Trophoblast cell (in vitro differentiated cells and primary cell): ENCODE data around the gene PPP2R5D.
"Not testable (repeated sequence)": the region's sequence is repeated elsewhere in the genome, so short reads cannot be mapped to it uniquely, and the experiment has no call there.

Experiments used
- DNase-seq, 2 donors: peaks; one replicate each; pipeline ENCODE4 v3.0.0-alpha.2; 2016
- H2AFZ ChIP-seq: 2 replicates; pipeline ENCODE4 v1.6.1; 2013; ENCODE audit warnings: low read length, moderate library complexity, mild to moderate bottlenecking; ENCODE audit not compliant: insufficient read depth, poor library complexity
- H2AK5ac ChIP-seq: 2 replicates; pipeline ENCODE4 v1.6.1; 2013; ENCODE audit warnings: mild to moderate bottlenecking, low read length
- H2BK120ac ChIP-seq: 2 replicates; pipeline ENCODE4 v1.6.1; 2013; ENCODE audit warnings: low read length, mild to moderate bottlenecking, moderate library complexity; ENCODE audit not compliant: insufficient read depth, poor library complexity
- H2BK12ac ChIP-seq: 2 replicates; pipeline ENCODE4 v1.6.1; 2013; ENCODE audit warnings: mild to moderate bottlenecking, low read length, moderate library complexity
- H2BK5ac ChIP-seq: 2 replicates; pipeline ENCODE4 v1.6.1; 2013; ENCODE audit warnings: low read length, low read depth, moderate library complexity, mild to moderate bottlenecking; ENCODE audit not compliant: poor library complexity
- H3K14ac ChIP-seq: 2 replicates; pipeline ENCODE4 v1.6.1; 2013; ENCODE audit warnings: mild to moderate bottlenecking, low read length
- H3K18ac ChIP-seq: 2 replicates; pipeline ENCODE4 v1.6.1; 2013; ENCODE audit warnings: mild to moderate bottlenecking, low read length
- H3K23ac ChIP-seq: 2 replicates; pipeline ENCODE4 v1.6.1; 2013; ENCODE audit warnings: low read length
- H3K27ac ChIP-seq: 2 replicates; pipeline ENCODE4 v1.5.1; 2013; ENCODE audit warnings: low read depth, mild to moderate bottlenecking, inconsistent platforms, low read length, moderate library complexity
- H3K27me3 ChIP-seq: 2 replicates; pipeline ENCODE4 v1.6.1; 2013; ENCODE audit warnings: inconsistent platforms, mild to moderate bottlenecking, low read length, moderate library complexity; ENCODE audit not compliant: insufficient read depth
- H3K36me3 ChIP-seq, 2 experiments: 1 replicate in 1 of 2; 2 replicates in 1 of 2; pipeline ENCODE4 v1.6.1; 2013; ENCODE audit warnings: low read length in 2 of 2, mild to moderate bottlenecking in 2 of 2, moderate library complexity in 1 of 2; ENCODE audit not compliant: insufficient read depth in 2 of 2, control insufficient read depth in 1 of 2
- H3K4ac ChIP-seq: 2 replicates; pipeline ENCODE4 v1.6.1; 2013; ENCODE audit warnings: low read depth, mild to moderate bottlenecking, low read length, moderate library complexity
- H3K4me1 ChIP-seq, 2 experiments: 1 replicate in 1 of 2; 2 replicates in 1 of 2; pipeline ENCODE4 v1.6.1; 2013; ENCODE audit warnings: low read length in 2 of 2, mild to moderate bottlenecking in 2 of 2, moderate library complexity in 1 of 2; ENCODE audit not compliant: insufficient read depth in 2 of 2, control insufficient read depth in 1 of 2
- H3K4me2 ChIP-seq: 2 replicates; pipeline ENCODE4 v1.6.1; 2013; ENCODE audit warnings: inconsistent platforms, mild to moderate bottlenecking, low read length, moderate library complexity
- H3K4me3 ChIP-seq: 2 replicates; pipeline ENCODE4 v1.5.1; 2013; ENCODE audit warnings: mild to moderate bottlenecking, low read depth, low read length, inconsistent platforms
- H3K79me1 ChIP-seq: one replicate; pipeline ENCODE4 v1.6.1; 2013; ENCODE audit warnings: low read length
- H3K79me2 ChIP-seq: 2 replicates; pipeline ENCODE4 v1.6.1; 2013; ENCODE audit warnings: low read length, mild to moderate bottlenecking; ENCODE audit not compliant: control insufficient read depth, insufficient read depth, poor library complexity
- H3K9ac ChIP-seq: 2 replicates; pipeline ENCODE4 v1.6.1; 2013; ENCODE audit warnings: mild to moderate bottlenecking, low read length
- H3K9me3 ChIP-seq: 2 replicates; pipeline ENCODE4 v1.6.1; 2013; ENCODE audit warnings: low read depth, mild to moderate bottlenecking, control low read depth, inconsistent platforms, low read length; ENCODE audit not compliant: insufficient read depth
- H4K12ac ChIP-seq: 2 replicates; pipeline ENCODE4 v1.6.1; 2013; ENCODE audit warnings: low read depth, mild to moderate bottlenecking, low read length, moderate library complexity
- H4K8ac ChIP-seq: 2 replicates; pipeline ENCODE4 v1.6.1; 2013; ENCODE audit warnings: low read depth, mild to moderate bottlenecking, low read length, moderate library complexity
- H4K91ac ChIP-seq: one replicate; pipeline ENCODE4 v1.6.1; 2013; ENCODE audit warnings: low read depth, mild to moderate bottlenecking, low read length, moderate library complexity
- WGBS: extraction: QIAGEN DNeasy Blood & Tissue Kit; methylation state at CpG from one replicate; pipeline ENCODE4 v1.1.7; 2013; ENCODE audit warnings: missing lambda C conversion rate; ENCODE audit not compliant: insufficient read length, insufficient coverage; ENCODE audit errors: extremely low coverage; 5-methylcytosine and 5-hydroxymethylcytosine counted together

The PPP2R5D gene

DNA sequence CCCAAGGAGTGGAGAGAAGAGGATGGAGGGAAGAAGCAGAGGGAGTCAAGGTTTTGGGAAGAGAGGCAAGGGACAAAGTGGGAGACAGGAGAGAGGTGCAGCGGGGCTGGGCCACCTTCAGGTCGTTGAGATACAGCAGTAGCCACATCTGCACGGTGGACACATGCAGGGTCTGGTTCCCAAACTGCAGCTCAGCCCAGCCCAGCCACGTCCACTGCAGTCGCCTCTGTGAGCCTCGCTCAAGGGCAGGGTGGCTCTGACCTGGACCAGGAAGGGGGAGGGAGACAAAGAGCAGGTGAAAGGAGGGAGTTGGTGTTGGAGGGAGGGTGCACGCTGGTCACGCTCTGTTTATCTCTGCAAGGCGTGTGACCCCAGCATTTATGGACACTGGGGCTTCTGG lies 54.4 kb downstream of the PPP2R5D start:
- H3K23ac ChIP-seq: no peak overlapping the region
- no CpG with 5 or more reads among the region's 9 CpGs for WGBS
- H2AK5ac ChIP-seq: no peak overlapping the region

DNA sequence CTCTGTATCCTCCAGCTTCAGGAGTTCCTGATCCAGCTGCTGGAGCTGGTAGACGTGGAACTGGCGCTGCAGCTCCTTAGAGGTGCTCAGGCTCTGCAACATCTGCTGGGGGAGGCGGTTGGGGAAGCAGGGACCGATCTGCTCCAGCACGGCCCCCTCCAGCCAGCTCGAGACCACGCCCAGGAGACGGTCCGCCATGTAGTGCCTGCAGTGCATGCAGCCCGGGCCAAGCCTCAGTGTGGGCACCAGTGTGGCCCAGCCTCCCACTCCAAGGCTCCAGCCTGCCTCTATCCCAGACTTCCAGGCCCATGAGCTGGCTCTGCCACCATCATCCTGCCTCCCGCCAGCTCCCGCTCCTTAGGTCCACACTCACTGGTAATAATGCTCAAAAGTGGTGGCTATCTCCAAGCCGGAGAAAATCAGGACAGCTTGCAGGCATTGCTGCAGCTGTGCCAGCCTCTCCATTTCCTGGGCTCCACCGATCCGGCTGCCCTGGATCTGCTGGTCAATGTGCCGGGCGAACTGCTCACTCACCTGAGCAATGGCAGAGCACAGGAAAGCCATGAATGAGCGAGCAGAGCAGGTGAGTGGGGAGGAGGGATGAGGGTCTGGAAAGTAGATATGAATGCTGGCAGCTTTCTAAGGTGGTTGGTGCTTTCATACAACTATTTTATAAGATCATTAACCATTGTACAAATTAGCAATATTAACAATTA lies 56.3 kb downstream of the PPP2R5D start:
- Histone ChIP-seq H3K4me1 (no peaks in the 10 kb centered on the region), H3K27me3 (no peaks in the 10 kb centered on the region), H3K9me3 (peaks cover 1% of the 10 kb centered on the region), H2AFZ (no peak overlapping the region), H3K23ac (no peak overlapping the region), H2BK12ac (no peak overlapping the region), H3K4ac (no peak overlapping the region), H3K79me1 (no peaks in the 10 kb centered on the region), H3K27ac (no peak overlapping the region), H2AK5ac (no peak overlapping the region), H3K18ac (no peak overlapping the region), H3K79me2 (no peaks in the 10 kb centered on the region), H3K14ac (no peak overlapping the region), H4K91ac (no peak overlapping the region), H4K8ac (no peak overlapping the region), H3K9ac (no peak overlapping the region), H2BK5ac (no peak overlapping the region), H3K36me3 (peaks cover 77 to 78% of the 10 kb centered on the region in 2 experiments), H3K4me3 (peak overlapping the region; percentile 14), H2BK120ac (no peak overlapping the region), H4K12ac (no peak overlapping the region), H3K4me2 (no peak overlapping the region)
- no peak for DNase-seq
- no CpG with 5 or more reads among the region's 18 CpGs for WGBS

More for the DNA sequence above, 54.4 kb downstream of the PPP2R5D start:
- H3K79me2 ChIP-seq: no peaks in the 10 kb centered on the region
- DNase-seq: no peak
- no peaks in the 10 kb centered on the region for H3K79me1 ChIP-seq
- H3K9me3 ChIP-seq: peaks cover 1% of the 10 kb centered on the region
- H3K4me2 ChIP-seq: no peak overlapping the region
- no peak overlapping the region for H2BK12ac ChIP-seq
- H4K91ac ChIP-seq: no peak overlapping the region
- H2AFZ ChIP-seq: no peak overlapping the region
- no peaks in the 10 kb centered on the region for H3K4me1 ChIP-seq
- no peak overlapping the region for H3K27ac ChIP-seq
- peaks cover 74 to 76% of the 10 kb centered on the region in 2 experiments for H3K36me3 ChIP-seq
- no peak overlapping the region for H4K8ac ChIP-seq
- no peak overlapping the region for H2BK5ac ChIP-seq
- no peak overlapping the region for H4K12ac ChIP-seq
- no peaks in the 10 kb centered on the region for H3K27me3 ChIP-seq
- H2BK120ac ChIP-seq: no peak overlapping the region
- H3K4ac ChIP-seq: no peak overlapping the region
- no peak overlapping the region for H3K9ac ChIP-seq
- no peak overlapping the region for H3K18ac ChIP-seq
- H3K14ac ChIP-seq: no peak overlapping the region
- H3K4me3 ChIP-seq: peak overlapping the region; percentile 20

DNA sequence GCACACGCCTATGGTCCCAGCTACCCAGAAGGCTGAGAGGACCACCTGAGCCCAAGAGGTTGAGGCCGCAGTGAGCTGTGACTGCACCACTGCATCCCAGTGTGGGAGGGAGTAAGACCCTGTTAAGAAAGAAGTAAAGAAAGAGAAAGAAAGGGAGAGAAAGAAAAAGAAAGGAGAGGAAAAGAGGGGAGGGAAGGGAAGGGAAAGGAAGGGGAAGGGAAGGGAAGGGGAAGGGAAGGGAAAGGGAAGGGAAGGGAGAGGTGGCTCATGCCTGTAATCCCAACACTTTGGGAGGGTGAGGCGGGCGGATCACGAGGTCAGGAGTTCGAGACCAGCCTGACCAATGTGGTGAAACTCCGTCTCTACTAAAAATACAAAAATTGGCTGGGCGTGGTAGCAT lies 57.1 kb downstream of the PPP2R5D start:
- not testable (repeated sequence) for H4K12ac ChIP-seq, H3K23ac ChIP-seq, H3K4ac ChIP-seq, H3K27me3 ChIP-seq, H3K9ac ChIP-seq, H2BK5ac ChIP-seq, H4K91ac ChIP-seq, H3K27ac ChIP-seq, H2BK12ac ChIP-seq, DNase-seq, H3K79me1 ChIP-seq, H3K4me1 ChIP-seq, H4K8ac ChIP-seq, H3K4me2 ChIP-seq, H3K18ac ChIP-seq, H3K9me3 ChIP-seq, H2AFZ ChIP-seq, H3K14ac ChIP-seq, H3K79me2 ChIP-seq, H3K4me3 ChIP-seq, H2BK120ac ChIP-seq, H2AK5ac ChIP-seq
- peaks cover 80 to 81% of the 10 kb centered on the region in 2 experiments for H3K36me3 ChIP-seq
- whole genome bisulfite sequencing: no CpG with 5 or more reads among the region's 8 CpGs

DNA sequence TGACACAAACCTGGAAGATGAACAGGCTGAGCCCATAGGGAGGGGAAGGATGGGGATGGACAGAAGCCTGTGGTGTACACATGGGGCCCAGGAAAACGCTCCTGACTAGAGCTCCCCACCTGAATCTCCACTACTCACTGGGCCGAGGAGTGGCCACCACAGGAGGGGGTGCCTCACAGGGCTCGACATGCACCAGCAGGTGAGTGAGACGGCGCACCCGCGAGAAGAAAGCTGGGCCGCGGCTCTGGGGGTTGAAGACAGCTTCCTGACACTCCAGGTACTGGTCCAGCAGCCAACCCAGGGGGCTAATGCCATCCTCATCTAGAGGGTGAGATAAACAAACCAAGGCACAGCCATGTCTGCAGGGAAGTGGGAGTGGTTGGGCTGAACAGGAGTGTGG lies 58.9 kb downstream of the PPP2R5D start:
- no peak overlapping the region for H3K18ac ChIP-seq
- no peak overlapping the region for H3K4ac ChIP-seq
- DNase-seq: no peak
- H4K91ac ChIP-seq: no peak overlapping the region
- H3K27ac ChIP-seq: no peak overlapping the region
- no peak overlapping the region for H2AK5ac ChIP-seq
- H3K27me3 ChIP-seq: no peaks in the 10 kb centered on the region
- H2BK120ac ChIP-seq: no peak overlapping the region
- no peak overlapping the region for H2BK12ac ChIP-seq
- peaks cover 77 to 78% of the 10 kb centered on the region in 2 experiments for H3K36me3 ChIP-seq
- no peak overlapping the region for H3K4me2 ChIP-seq
- H3K79me1 ChIP-seq: no peaks in the 10 kb centered on the region
- no peaks in the 10 kb centered on the region for H3K79me2 ChIP-seq
- WGBS: no CpG with 5 or more reads among the region's 9 CpGs
- no peaks in the 10 kb centered on the region for H3K9me3 ChIP-seq
- H3K4me1 ChIP-seq: no peaks in the 10 kb centered on the region
- H2BK5ac ChIP-seq: no peak overlapping the region
- no peak overlapping the region for H4K8ac ChIP-seq
- no peak overlapping the region for H3K9ac ChIP-seq
- H3K23ac ChIP-seq: no peak overlapping the region
- no peak overlapping the region for H3K14ac ChIP-seq
- no peak overlapping the region for H3K4me3 ChIP-seq
- H4K12ac ChIP-seq: peak overlapping the region; percentile 37
- no peak overlapping the region for H2AFZ ChIP-seq
